ENCODE measurements around the gene SLC22A23.

Gene SLC22A23

DNA sequence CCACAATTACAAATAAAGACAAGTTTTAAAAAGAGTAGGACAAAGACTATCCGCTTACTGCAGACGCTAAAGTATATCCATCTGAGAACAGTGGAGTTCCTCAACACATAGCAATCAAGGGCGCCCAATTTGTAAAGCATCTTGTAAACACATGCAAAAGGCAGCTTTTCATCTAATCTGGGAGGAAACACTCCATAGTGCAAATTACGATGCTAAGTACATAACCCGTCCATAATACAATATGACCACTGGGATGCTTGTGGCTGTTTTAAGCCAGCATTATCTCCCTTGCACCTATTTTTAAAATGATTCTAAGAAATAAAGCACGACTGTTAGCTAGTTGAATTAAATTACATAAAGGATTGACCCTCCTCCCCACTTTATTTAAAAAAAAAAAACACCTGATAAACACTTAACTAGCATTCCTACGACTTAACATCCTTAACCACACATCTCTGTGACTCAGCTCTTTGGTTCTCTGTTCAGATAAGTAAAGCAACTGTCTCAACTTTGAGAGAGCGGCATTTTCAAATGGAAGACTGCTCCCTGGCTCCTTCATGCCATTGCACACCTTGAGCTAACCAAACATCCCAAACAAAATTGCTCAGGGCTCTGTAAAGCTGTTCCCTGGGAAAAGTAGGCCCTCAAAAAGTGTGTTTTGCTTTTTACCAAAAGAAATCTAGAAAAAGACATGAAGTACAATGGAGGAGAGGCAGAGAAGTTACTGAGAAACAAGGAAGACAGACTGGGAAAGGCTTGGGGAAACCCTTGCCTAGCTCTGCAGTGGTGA is 14.2 kb downstream of the SLC22A23 start:
- no peak for DNase-seq

DNA sequence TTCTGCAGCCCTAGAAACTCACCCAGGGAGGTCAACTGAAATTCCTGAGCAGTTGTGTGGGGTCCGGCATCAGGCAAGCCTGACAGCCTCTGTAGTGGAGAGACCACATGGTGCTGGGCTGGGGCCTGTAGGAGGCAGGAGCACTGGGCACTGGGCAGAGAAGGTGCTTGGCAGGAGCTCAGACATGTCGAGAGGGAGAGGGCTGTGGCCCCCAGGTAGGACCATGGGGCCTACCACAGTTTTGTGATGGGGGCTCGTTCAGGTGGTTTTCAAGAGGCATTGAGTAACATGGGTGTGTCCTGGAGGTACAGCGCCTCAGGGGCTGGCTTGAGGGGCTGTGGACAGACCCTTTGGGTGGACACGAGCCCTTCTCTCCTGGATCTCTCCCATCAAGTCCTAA is 15.9 kb downstream of the SLC22A23 start:
- DNase-seq: no peak

GRCh38 chr6:3439961-3440360 is 16.9 kb downstream of the SLC22A23 start:
- DNase-seq: no peak

DNA sequence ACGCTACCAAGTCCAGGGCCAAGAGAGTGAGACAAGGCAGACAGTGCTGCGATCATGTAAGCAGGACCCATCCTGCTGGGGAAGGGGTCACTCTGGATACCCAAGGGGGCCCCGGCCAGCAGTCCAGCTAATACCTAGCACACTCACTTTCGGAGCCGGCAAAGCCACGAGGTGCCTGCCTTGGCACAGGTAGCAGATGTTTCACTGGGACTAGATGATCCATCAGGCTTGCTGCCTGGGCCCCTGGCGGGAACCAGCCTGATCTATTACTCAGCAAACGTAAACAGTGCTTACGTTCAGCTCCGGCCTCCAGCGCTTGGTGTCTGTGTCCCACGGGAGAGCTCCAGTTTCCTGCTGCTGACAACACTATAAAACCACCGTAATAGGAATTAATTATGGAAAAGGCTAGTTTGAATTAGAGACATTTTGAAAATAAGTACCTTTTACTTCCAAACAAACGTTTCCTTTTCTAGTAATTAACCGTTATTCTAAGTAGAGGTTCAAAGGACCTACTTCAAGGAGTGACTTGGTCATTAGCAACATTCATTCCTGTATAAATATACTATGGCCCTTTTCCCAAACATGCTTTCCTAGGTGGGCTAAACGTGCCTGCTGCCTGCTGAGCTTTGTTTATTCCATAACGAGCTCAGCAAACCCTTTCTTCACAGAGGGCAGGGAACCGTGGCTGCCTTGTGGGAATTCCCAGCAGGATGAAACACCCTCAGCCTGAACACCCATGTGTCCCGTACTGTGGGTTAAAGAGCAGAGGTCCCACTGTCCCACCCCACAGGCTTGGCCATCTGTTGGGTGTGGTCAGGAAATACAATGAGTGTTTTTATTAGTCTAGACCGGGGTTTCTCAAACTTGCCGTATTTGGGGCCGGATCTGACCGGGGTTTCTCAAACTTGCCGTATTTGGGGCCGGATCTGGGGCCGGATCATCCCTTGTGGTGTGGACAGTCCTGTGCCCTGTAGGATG is 18.4 kb downstream of the SLC22A23 start:
- DNase-seq: no peak

DNA sequence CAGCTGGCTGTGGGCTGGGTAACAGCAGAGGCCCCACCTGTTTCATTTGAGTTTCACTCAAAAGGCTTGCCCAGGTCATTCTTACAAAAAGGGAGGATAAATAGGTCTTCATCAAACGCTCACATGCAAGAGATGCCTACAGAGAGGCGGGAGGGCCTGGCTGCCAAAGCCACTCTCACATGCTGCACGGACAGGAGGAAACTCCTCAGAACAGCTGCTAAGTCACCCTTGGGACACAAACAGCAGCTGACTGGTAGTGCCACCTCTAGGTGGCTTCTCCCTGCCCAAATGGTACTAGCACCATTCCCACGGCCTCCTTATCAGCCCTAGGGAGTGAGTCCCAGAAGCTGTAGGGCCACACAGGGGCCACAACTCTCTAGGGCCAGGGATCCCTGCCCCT is 23.8 kb downstream of the SLC22A23 start:
- no peak for DNase-seq

DNA sequence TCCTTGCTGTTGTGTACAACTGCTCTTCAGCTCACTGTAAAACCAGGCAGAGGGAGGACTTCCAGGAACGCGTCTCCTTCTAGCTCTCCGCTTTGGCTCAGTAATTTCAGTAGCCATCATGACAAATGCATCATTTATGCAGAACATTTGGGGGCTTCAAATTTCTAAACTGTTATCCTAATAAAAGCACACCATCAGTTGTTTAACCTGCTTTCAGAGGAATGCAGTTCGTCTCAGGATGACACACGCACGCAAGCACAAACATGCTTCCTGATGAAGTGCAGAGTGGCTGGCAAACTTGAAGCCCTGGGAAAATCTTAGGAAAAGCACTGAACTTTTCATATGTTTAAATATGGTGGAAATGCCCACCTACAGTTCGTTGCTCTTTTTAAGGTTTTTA is 24.4 kb downstream of the SLC22A23 start:
- no peak for DNase-seq

- no peak for DNase-seq
Measured at GRCh38 chr6:3431994-3432393, 24.9 kb downstream of the SLC22A23 start.

- DNase-seq: no peak
Measured at GRCh38 chr6:3429211-3429610, 27.6 kb downstream of the SLC22A23 start.

GRCh38 chr6:3428700-3429099 is 28.1 kb downstream of the SLC22A23 start:
- no peak for DNase-seq

- DNase-seq: no peak
Measured at GRCh38 chr6:3428247-3428646, 28.6 kb downstream of the SLC22A23 start.

DNA sequence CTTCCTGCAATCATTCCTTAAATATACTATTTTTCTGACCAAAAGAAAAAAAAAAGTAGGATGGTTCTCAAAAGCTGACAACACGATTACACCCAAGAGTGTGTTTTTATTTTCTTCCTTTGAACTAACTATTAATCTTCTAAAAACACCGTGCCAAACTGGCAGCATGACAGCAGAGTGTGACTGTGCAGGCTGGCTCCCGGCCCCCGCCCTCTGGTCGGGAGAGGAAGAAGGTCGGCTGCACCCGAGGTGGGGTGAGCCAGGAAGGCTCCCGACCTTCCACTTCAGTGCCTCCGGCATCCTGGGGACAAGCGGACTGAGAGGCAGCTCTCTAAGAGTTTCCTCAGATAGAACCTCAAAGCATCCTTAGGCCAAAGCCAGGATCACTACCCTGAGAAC is 29.2 kb downstream of the SLC22A23 start:
- no peak for DNase-seq

DNA sequence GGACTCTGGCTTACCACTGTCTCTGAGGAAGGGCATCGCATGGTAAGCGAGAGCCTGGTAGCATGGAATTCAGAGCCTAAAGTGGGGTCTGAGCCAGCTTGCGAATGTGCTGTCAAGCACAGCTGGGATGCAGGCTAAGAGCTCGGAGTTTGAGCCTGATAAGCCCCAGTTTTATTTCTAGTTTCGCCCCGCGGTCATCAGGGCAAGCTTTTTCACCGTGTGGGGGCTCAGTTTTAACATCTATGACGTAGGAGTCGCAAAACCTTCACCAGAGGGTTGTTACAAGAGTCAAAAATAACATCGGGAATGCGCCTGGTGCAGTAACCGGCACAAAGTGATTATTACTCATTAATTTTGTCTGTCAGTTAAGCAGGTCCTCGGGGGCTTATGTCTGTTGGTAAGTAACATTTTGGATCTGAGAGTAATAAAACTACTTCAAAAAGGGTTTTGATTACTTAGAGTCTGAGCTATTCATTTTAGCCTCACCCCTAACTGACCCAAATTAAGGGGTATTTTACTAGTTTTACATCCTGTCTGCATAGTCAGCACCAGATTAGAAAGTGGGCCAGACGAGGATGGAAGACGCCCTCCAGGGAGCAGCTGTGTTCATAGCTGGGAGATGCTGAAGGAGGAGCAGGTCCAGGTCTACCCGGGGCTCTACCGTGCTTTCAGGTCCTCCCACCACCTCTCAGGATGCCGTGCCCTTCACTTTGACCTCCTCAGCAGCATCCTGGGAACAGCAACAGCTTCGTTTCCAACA is 29.7 kb downstream of the SLC22A23 start:
- DNase-seq: no peak

GRCh38 chr6:3426091-3426926 is 30.5 kb downstream of the SLC22A23 start:
- DNase-seq: no peak

DNA sequence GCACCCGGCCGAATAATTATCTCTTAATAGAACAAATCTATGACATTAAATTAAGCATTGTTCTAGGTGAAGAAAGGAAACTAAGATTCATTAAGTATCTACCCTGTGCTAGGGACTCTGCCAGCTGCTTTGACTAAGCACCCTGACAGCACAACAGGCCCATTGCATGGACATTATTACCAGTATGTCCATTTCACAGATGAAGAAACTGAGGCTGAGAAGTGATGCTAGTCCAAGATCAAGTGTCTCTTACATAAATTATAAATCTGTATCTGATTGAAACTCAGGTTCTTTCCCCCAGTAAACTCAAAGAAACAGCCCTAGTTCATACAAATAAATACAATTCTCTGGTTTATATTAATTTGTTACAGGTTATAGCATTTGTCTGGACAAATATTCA is 31.3 kb downstream of the SLC22A23 start:
- no peak for DNase-seq

DNA sequence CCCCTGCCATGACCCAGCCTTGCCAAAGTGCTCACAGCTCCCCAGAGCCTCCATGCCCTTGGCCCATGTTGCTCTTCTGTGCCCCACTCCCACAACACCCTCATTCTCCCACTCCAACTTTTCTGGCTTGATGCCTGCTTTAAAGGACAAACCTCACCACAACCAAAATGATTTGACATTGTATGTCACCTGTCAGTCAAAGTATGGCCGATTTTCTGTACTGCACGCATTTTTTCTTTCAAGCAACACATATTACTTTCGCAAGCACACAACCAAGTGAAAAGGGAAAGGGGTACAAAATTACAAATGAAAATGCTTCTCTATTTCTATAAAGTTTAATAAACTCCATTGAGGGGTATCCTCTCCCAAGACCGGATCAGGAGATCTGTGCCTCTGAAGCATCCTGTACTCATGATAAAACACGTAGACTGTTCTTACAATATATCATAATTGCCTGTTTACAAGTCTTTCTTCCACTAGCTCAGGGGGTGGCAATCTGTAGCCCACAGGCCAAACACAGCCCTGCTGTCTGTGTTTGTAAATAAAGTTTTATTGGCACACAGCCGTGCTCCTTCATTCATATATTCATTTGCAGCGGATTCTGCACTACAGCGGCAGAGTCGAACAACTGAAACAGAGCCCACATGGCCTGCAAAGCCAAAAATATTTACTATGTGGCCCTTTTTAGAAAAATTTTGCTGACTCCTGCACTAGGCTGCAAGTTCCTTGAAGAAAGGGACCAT is 32.5 kb downstream of the SLC22A23 start:
- no peak for DNase-seq

- no peak for DNase-seq
Measured at GRCh38 chr6:3423439-3424184, 33.2 kb downstream of the SLC22A23 start.

DNA sequence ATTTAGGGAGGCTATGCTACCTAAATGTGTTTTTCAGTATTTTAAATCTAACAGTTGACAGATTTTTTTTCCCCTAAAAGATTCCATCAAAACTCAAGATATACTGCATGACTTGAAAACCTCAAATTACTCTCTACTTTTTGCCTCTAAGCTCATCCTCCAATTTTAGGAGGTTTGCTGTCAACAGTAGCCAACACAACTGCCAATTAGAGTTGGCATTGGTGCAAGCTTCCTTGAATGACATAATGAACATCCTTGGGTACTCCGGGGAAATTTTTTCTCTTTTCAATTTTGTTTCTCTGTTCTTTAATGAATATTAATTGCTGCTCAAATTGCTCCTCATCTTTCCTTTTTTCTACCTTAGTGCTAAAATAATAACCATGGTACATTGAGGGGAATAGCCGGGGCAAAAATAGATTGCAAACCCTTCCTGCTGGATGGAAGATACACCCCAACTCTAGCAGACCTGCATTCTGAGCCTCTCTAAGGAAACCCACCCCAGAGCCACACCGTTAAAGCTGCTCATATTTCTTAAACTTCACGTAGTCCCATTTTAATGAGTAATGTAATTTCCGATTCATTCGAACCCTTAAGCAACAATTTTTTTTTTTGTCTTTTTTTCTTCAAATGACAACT is 34.3 kb downstream of the SLC22A23 start:
- no peak for DNase-seq

GRCh38 chr6:3421791-3422434 is 34.9 kb downstream of the SLC22A23 start:
- DNase-seq: no peak

GRCh38 chr6:3421143-3421542 is 35.7 kb downstream of the SLC22A23 start:
- DNase-seq: no peak
